Esophagus muscularis mucosa (tissue), 4 donors: ENCODE measurements around the gene ACAA2. TPM values are rescaled to one million over a fixed set of nuclear protein-coding genes. Genes with fewer than 3 reads are reported as not detected.

Experiments used
- DNase-seq: peaks from one replicate; pipeline ENCODE4 v3.0.0-alpha.2; 2017; ENCODE audit errors: extremely low spot score
- H3K27ac ChIP-seq, 4 donors: fragments of 200-600 bp; sonication (generic); replicated peaks in 1 of 4; 1 replicate in 3 of 4; 2 replicates in 1 of 4; pipeline ENCODE4 v1.5.1; 2016 to 2019; ENCODE audit warnings: mild to moderate bottlenecking in 1 of 4
- H3K27me3 ChIP-seq, 4 donors: fragments of 200-600 bp; sonication (generic); one replicate each; pipeline versions ENCODE4 v1.5.1 to v1.6.0; 2016 to 2019
- H3K36me3 ChIP-seq, 4 donors: fragments of 200-600 bp; sonication (generic); one replicate each; pipeline ENCODE4 v1.5.1; 2016 to 2019
- H3K4me1 ChIP-seq, 4 donors: fragments of 200-600 bp; sonication (generic); one replicate each; pipeline ENCODE4 v1.5.1; 2016 to 2019
- H3K4me3 ChIP-seq, 4 donors: fragments of 200-600 bp; sonication (generic); 1 replicate in 2 of 4; 2 replicates in 2 of 4; pipeline ENCODE4 v1.5.1; 2016 to 2019; ENCODE audit warnings: mild to moderate bottlenecking in 4 of 4, moderate library complexity in 1 of 4
- H3K9me3 ChIP-seq, 4 donors: fragments of 200-600 bp; sonication (generic); 1 replicate in 3 of 4; 2 replicates in 1 of 4; pipeline ENCODE4 v1.5.1; 2016 to 2019
- CTCF ChIP-seq, 3 experiments: fragments of 200-600 bp in 2 of 3; fragments of 450-650 bp in 1 of 3; sonication (generic) in 2 of 3; IDR thresholded peaks; one replicate each; pipeline ENCODE4 v1.5.1; 2017 to 2019; ENCODE audit warnings: antibody characterized with exemption in 3 of 3, mild to moderate bottlenecking in 2 of 3, moderate library complexity in 1 of 3
- EP300 ChIP-seq: sonication (generic); formaldehyde crosslinking; IDR thresholded peaks from one replicate; pipeline ENCODE4 v1.6.1; 2017; ENCODE audit warnings: antibody characterized with exemption
- POLR2A ChIP-seq: fragments of 450-650 bp; IDR thresholded peaks from one replicate; pipeline ENCODE4 v1.6.1; 2017; ENCODE audit warnings: antibody characterized with exemption, moderate library complexity, mild to moderate bottlenecking, low read depth
- POLR2AphosphoS5 ChIP-seq, 2 donors: sonication (generic); formaldehyde crosslinking; IDR thresholded peaks; one replicate each; pipeline ENCODE4 v1.6.1; 2017; ENCODE audit warnings: antibody characterized with exemption in 2 of 2
- WGBS: methylation state at CpG from one replicate; pipeline ENCODE4 v1.1.5; 2018; 5-methylcytosine and 5-hydroxymethylcytosine counted together
- intact Hi-C: fragments of 100-400 bp; cut with DNase I; formaldehyde crosslinking; loops from one replicate; pipeline ENCODE4 v1.15.1; 2023
- total RNA-seq, 4 donors: library from RNA; depleted of rRNA; stranded (reverse); fragments of >200 nt; gene quantifications; one replicate each; pipeline versions ENCODE4 v1.1.0 to v1.2.1, GENCODE V29; 2016

The ACAA2 gene
- total RNA-seq, 4 donors from 2014 or later: 46.9 to 101 (median 73.9) TPM

- no peaks in the 10 kb centered on the region for H3K36me3 ChIP-seq
- intact Hi-C loops: no loop called here
- WGBS: 95% methylated on average over 8 of the region's 8 CpGs
- no peak overlapping the region for H3K27ac ChIP-seq
- no peaks in the 10 kb centered on the region for H3K9me3 ChIP-seq
- H3K27me3 ChIP-seq: peaks cover 0 to 67% (median 0%) of the 10 kb centered on the region in 4 donors
- TF ChIP-seq CTCF (IDR thresholded peaks at IDR 0.05): no peak
- no peak for TF ChIP-seq POLR2AphosphoS5 (IDR thresholded peaks at IDR 0.05)
- no peak for TF ChIP-seq EP300
- TF ChIP-seq POLR2A: no peak
- DNase-seq: no peak
- H3K4me1 ChIP-seq: peaks cover 7 to 19% (median 17%) of the 10 kb centered on the region in 4 donors
- H3K4me3 ChIP-seq: no peak overlapping the region
These were observed 37.3 kb upstream of the ACAA2 start for GRCh38 chr18:49850636-49851035.

DNA sequence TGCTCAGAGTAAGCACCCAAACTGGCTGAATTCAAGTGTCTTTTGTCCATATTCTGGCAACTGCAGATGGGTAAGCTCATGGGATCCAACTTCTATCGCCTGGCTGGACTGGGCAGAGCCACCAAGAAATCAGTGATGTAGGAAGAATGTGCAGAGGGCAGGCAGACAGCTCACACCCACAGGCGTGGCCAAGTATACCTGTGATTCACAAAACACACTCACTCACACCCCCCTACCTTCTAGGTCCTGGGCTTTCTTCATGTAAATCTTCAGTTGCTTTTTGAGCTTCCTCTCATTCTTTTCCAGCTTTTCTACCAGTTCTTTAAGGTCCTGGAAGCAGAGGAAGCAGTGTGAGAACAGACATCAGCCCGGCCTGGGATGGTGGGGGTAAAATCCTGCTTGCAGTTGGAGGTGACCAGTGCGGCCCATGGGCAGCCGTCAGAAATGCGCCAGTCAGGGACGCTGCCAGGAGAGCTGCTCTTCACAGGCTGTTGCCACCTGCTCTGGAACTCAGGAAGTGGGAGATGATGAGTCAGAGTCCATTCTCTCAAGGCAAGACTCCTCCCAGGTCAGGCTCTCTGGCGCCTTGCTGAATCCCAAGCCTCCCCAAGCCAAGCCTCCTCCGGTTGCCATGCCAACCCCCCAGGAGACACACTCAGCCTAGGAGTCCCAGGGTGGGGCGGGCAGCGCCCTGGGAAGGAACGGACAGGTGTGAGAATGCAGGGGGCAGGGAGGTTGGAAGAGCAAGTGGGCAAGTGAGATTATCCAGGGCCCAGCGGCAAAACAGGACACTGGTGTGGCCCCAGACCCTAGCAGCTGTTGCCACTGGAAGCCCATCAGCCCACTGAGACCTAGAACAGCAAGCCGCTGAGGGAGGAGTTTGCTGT is 36.2 kb upstream of the ACAA2 start:
- peaks cover 0 to 72% (median 0%) of the 10 kb centered on the region in 4 donors for H3K27me3 ChIP-seq
- DNase-seq: no peak

GRCh38 chr18:49848115-49848514 is 34.8 kb upstream of the ACAA2 start:
- Histone ChIP-seq H3K36me3 (no peaks in the 10 kb centered on the region), H3K4me3 (no peak overlapping the region), H3K9me3 (no peaks in the 10 kb centered on the region), H3K27me3 (peaks cover 0 to 72% (median 0%) of the 10 kb centered on the region in 4 donors), H3K4me1 (peaks cover 7 to 21% (median 19%) of the 10 kb centered on the region in 4 donors), H3K27ac (no peak overlapping the region)
- WGBS: 63% methylated on average over 4 of the region's 4 CpGs
- TF ChIP-seq EP300 (no peak), POLR2AphosphoS5 (IDR thresholded peaks at IDR 0.05) (no peak), POLR2A (no peak), CTCF (IDR thresholded peaks at IDR 0.05) (no peak)
- intact Hi-C loops: no loop called here
- no peak for DNase-seq

More for the DNA sequence above, 36.2 kb upstream of the ACAA2 start:
- H3K36me3 ChIP-seq: no peaks in the 10 kb centered on the region
- no peak overlapping the region for H3K27ac ChIP-seq
- intact Hi-C loops: no loop called here
- WGBS: 55% methylated on average over 10 of the region's 14 CpGs
- H3K4me1 ChIP-seq: peaks cover 7 to 21% (median 19%) of the 10 kb centered on the region in 4 donors
- H3K4me3 ChIP-seq: no peak overlapping the region
- TF ChIP-seq POLR2A (no peak), POLR2AphosphoS5 (IDR thresholded peaks at IDR 0.05) (no peak), CTCF (IDR thresholded peaks at IDR 0.05) (no peak), EP300 (no peak)
- no peaks in the 10 kb centered on the region for H3K9me3 ChIP-seq

GRCh38 chr18:49847524-49847923 is 34.2 kb upstream of the ACAA2 start:
- peaks cover 0 to 72% (median 0%) of the 10 kb centered on the region in 4 donors for H3K27me3 ChIP-seq
- no peak overlapping the region for H3K27ac ChIP-seq
- H3K4me3 ChIP-seq: no peak overlapping the region
- H3K9me3 ChIP-seq: no peaks in the 10 kb centered on the region
- H3K4me1 ChIP-seq: peaks cover 7 to 21% (median 19%) of the 10 kb centered on the region in 4 donors
- no peaks in the 10 kb centered on the region for H3K36me3 ChIP-seq
- 85% methylated on average over 8 of the region's 8 CpGs for WGBS
- no peak for DNase-seq
- TF ChIP-seq EP300: no peak
- intact Hi-C loops: no loop called here

GRCh38 chr18:49846718-49847470 is 33.6 kb upstream of the ACAA2 start:
- DNase-seq: no peak
- Histone ChIP-seq H3K27me3 (peaks cover 0 to 66% (median 0%) of the 10 kb centered on the region in 4 donors), H3K36me3 (no peaks in the 10 kb centered on the region), H3K9me3 (no peaks in the 10 kb centered on the region), H3K27ac (no peak overlapping the region), H3K4me1 (peaks cover 7 to 21% (median 19%) of the 10 kb centered on the region in 4 donors), H3K4me3 (no peak overlapping the region)
- intact Hi-C loops: no loop called here
- 66% methylated on average over 9 of the region's 10 CpGs for WGBS
- TF ChIP-seq POLR2A (no peak), EP300 (no peak), CTCF (IDR thresholded peaks at IDR 0.05) (no peak), POLR2AphosphoS5 (IDR thresholded peaks at IDR 0.05) (no peak)
